H1 (cell line): ENCODE results near the gene CCDC178. TPM values are rescaled to one million over a fixed set of nuclear protein-coding genes. Genes with fewer than 3 reads are reported as not detected.

Source experiments
- ASH2L ChIP-seq: fragments of 200-600, 300-600 bp; sonication (generic); IDR thresholded peaks from one replicate; pipeline ENCODE4 v1.7.1; 2017; ENCODE audit warnings: low read length
- BCL11A ChIP-seq, 2 experiments: IDR thresholded peaks; one replicate each; pipeline ENCODE4 v1.6.1; 2011; ENCODE audit warnings: low read depth in 2 of 2, low read length in 2 of 2, mild to moderate bottlenecking in 2 of 2
- CTCF ChIP-seq, 3 experiments: IDR thresholded peaks; 1 replicate in 2 of 3; 2 replicates in 1 of 3; pipeline versions ENCODE4 v1.5.1 to v1.6.1; 2011; ENCODE audit warnings: low read length in 3 of 3, mild to moderate bottlenecking in 3 of 3, inconsistent platforms in 2 of 3, low read depth in 1 of 3, moderate library complexity in 1 of 3; ENCODE audit not compliant: insufficient read depth in 1 of 3; ENCODE audit errors: control extremely low read depth in 1 of 3
- EGR1 ChIP-seq: IDR thresholded peaks from 2 replicates; pipeline ENCODE4 v1.6.1; 2011; ENCODE audit warnings: low read depth, low read length, borderline replicate concordance
- KDM5A ChIP-seq: fragments of 200-600 bp; IDR thresholded peaks from 2 replicates; pipeline ENCODE4 v1.7.1; 2012; ENCODE audit warnings: mild to moderate bottlenecking, low read length, inconsistent platforms, mixed read lengths
- MAFK ChIP-seq: IDR thresholded peaks from 2 replicates; pipeline ENCODE4 v1.6.1; 2012; ENCODE audit warnings: low read depth, mild to moderate bottlenecking, improper control_type of control experiment, low read length
- NANOG ChIP-seq: IDR thresholded peaks from 2 replicates; pipeline ENCODE4 v1.6.1; 2011; ENCODE audit warnings: low read length, low read depth, mild to moderate bottlenecking, inconsistent platforms; ENCODE audit not compliant: insufficient read depth, poor library complexity, severe bottlenecking
- POLR2A ChIP-seq, 2 experiments: IDR thresholded peaks; 1 replicate in 1 of 2; 2 replicates in 1 of 2; pipeline ENCODE4 v1.6.1; 2011; ENCODE audit warnings: low read depth in 2 of 2, low read length in 2 of 2, mild to moderate bottlenecking in 2 of 2; ENCODE audit errors: control extremely low read depth in 1 of 2
- POU5F1 ChIP-seq: IDR thresholded peaks from 2 replicates; pipeline ENCODE4 v1.6.1; 2011; ENCODE audit warnings: low read depth, mild to moderate bottlenecking, low read length, moderate library complexity
- RBBP5 ChIP-seq: IDR thresholded peaks from 2 replicates; pipeline ENCODE4 v1.7.1; 2012; ENCODE audit warnings: low read depth, mild to moderate bottlenecking, inconsistent platforms, low read length, moderate library complexity, borderline replicate concordance
- SIN3A ChIP-seq, 2 experiments: IDR thresholded peaks in 1 of 2; conservative IDR thresholded peaks in 1 of 2; 2 replicates each; pipeline ENCODE4 v1.6.1; 2011 to 2012; ENCODE audit warnings: low read length in 2 of 2, improper control_type of control experiment in 1 of 2, low read depth in 1 of 2, mild to moderate bottlenecking in 1 of 2
- SIX5 ChIP-seq: IDR thresholded peaks from 2 replicates; pipeline ENCODE4 v1.6.1; 2011; ENCODE audit warnings: mild to moderate bottlenecking, low read depth, low read length
- SP1 ChIP-seq: IDR thresholded peaks from 2 replicates; pipeline ENCODE4 v1.6.1; 2011; ENCODE audit warnings: low read depth, low read length
- SRF ChIP-seq: IDR thresholded peaks from 2 replicates; pipeline ENCODE4 v1.6.1; 2011; ENCODE audit warnings: mild to moderate bottlenecking, low read depth, low read length, moderate library complexity
- TBP ChIP-seq: IDR thresholded peaks from 2 replicates; pipeline ENCODE4 v1.6.1; 2011; ENCODE audit warnings: low read depth, low read length, improper control_type of control experiment
- TCF12 ChIP-seq: IDR thresholded peaks from 2 replicates; pipeline ENCODE4 v1.6.1; 2011; ENCODE audit warnings: low read depth, mild to moderate bottlenecking, low read length
- TEAD4 ChIP-seq: IDR thresholded peaks from 2 replicates; pipeline ENCODE4 v1.6.1; 2012; ENCODE audit warnings: low read depth, low read length, inconsistent platforms, mixed read lengths
- polyA plus RNA-seq, 7 experiments: library from polyadenylated mRNA; depleted of rRNA in 3 of 7; stranded (reverse) in 5 of 7; unstranded in 2 of 7; fragments of >200 nt in 5 of 7; fragments of 200-250 nt in 2 of 7; gene quantifications; 1 replicate in 5 of 7; 2 replicates in 1 of 7; 4 replicates in 1 of 7; pipeline versions ENCODE4 v1.2.1 to v1.2.3, GENCODE V29; 2011 to 2013; ENCODE audit warnings: missing spikeins in 2 of 7, mixed read lengths in 2 of 7
- total RNA-seq: library from RNA; stranded (reverse); fragmentation: NEBNext Ultra II Directional; extraction: Animal tissue kit (Norgen Biotek cat#: 25700); gene quantifications from 2 replicates; pipeline ENCODE4 v1.2.1, GENCODE V29; 2021
- TF ChIP-seq, protein P1 (sequence below): IDR thresholded peaks from 2 replicates; pipeline ENCODE4 v1.6.1; 2012; ENCODE audit warnings: low read length, inconsistent platforms

The CCDC178 gene
- total and polyA plus RNA-seq, 2 of the 8 experiments (the other 6 are each of a cell fraction or from before 2014, with no cell fraction given): not detected

- TF ChIP-seq, protein P1, sequence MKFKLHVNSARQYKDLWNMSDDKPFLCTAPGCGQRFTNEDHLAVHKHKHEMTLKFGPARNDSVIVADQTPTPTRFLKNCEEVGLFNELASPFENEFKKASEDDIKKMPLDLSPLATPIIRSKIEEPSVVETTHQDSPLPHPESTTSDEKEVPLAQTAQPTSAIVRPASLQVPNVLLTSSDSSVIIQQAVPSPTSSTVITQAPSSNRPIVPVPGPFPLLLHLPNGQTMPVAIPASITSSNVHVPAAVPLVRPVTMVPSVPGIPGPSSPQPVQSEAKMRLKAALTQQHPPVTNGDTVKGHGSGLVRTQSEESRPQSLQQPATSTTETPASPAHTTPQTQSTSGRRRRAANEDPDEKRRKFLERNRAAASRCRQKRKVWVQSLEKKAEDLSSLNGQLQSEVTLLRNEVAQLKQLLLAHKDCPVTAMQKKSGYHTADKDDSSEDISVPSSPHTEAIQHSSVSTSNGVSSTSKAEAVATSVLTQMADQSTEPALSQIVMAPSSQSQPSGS: 0 out of 2 replicates have a peak, but pooled peaks have one; percentile 37
- TF ChIP-seq SRF (no peak), EGR1 (no peak), POLR2A (IDR thresholded peaks at IDR 0.05; ENCODE audit: control extremely low read depth in 1 of 2, low read depth in 2 of 2, low read length in 2 of 2) (no peak), RBBP5 (no peak), SIX5 (no peak), SIN3A (conservative IDR thresholded peaks at IDR 0.05 in 1 of 2, IDR thresholded peaks at IDR 0.05 in 1 of 2; ENCODE audit: low read depth in 1 of 2, low read length in 2 of 2) (no peak), TBP (no peak), SP1 (no peak), BCL11A (IDR thresholded peaks at IDR 0.05; ENCODE audit: low read depth in 2 of 2, low read length in 2 of 2) (no peak), CTCF (IDR thresholded peaks at IDR 0.05; ENCODE audit: control extremely low read depth in 1 of 3, insufficient read depth in 1 of 3, low read depth in 1 of 3, low read length in 3 of 3) (peak; percentile 62 to 97 (median 88)), NANOG (no peak), MAFK (no peak), KDM5A (no peak), TEAD4 (0 out of 2 replicates have a peak, but pooled peaks have one; percentile 21), ASH2L (no peak), POU5F1 (no peak), TCF12 (no peak)
These were observed 208.8 kb downstream of the CCDC178 start (continued) for GRCh38 chr18:33231474-33232317.
